Lower lobe of right lung (tissue), 2 donors: ENCODE results near the gene PDSS1. TPM values are rescaled to one million over a fixed set of nuclear protein-coding genes. Genes with fewer than 3 reads are reported as not detected.

Source experiments
- ATAC-seq, 2 donors: fragments of 200-7000 bp; cut with Tn5 transposase; one replicate each; pipeline ENCODE4 v1.9.1; 2020 to 2022; ENCODE audit warnings: mild to moderate bottlenecking in 2 of 2, moderate library complexity in 2 of 2
- DNase-seq: peaks from one replicate; pipeline ENCODE4 v3.0.0-alpha.2; 2020
- H3K27ac ChIP-seq: fragments of 200-600 bp; one replicate; pipeline ENCODE4 v1.8.0; 2022
- H3K27me3 ChIP-seq: fragments of 200-600 bp; one replicate; pipeline ENCODE4 v1.8.0; 2022; ENCODE audit warnings: low read depth
- H3K36me3 ChIP-seq: fragments of 200-600 bp; one replicate; pipeline ENCODE4 v1.8.0; 2022; ENCODE audit warnings: mild to moderate bottlenecking
- H3K4me1 ChIP-seq: fragments of 200-600 bp; one replicate; pipeline ENCODE4 v1.8.0; 2022
- H3K4me3 ChIP-seq: fragments of 200-600 bp; one replicate; pipeline ENCODE4 v1.8.0; 2022; ENCODE audit warnings: mild to moderate bottlenecking
- H3K9me3 ChIP-seq: fragments of 200-600 bp; one replicate; pipeline ENCODE4 v1.8.0; 2022
- intact Hi-C: fragments of 100-400 bp; cut with DNase I; formaldehyde crosslinking; loops from one replicate; pipeline ENCODE4 v1.11.0; 2022
- total RNA-seq: library from RNA; stranded (reverse); fragmentation: NEBNext Ultra II Directional; extraction: Animal tissue kit (Norgen Biotek cat#: 25700); gene quantifications from one replicate; pipeline ENCODE4 v1.2.1, GENCODE V29; 2021
- TF ChIP-seq, protein P1 (sequence below): fragments of 200-600 bp; IDR thresholded peaks from one replicate; pipeline ENCODE4 v1.8.0; 2022; ENCODE audit warnings: antibody characterized with exemption, mild to moderate bottlenecking
- donor health status: DM: no; HTN: yes; CAD: no; lungs with severe emphysema.

PDSS1 gene
- total RNA-seq, 1 donor from 2014 or later, result 6.4 TPM

DNA sequence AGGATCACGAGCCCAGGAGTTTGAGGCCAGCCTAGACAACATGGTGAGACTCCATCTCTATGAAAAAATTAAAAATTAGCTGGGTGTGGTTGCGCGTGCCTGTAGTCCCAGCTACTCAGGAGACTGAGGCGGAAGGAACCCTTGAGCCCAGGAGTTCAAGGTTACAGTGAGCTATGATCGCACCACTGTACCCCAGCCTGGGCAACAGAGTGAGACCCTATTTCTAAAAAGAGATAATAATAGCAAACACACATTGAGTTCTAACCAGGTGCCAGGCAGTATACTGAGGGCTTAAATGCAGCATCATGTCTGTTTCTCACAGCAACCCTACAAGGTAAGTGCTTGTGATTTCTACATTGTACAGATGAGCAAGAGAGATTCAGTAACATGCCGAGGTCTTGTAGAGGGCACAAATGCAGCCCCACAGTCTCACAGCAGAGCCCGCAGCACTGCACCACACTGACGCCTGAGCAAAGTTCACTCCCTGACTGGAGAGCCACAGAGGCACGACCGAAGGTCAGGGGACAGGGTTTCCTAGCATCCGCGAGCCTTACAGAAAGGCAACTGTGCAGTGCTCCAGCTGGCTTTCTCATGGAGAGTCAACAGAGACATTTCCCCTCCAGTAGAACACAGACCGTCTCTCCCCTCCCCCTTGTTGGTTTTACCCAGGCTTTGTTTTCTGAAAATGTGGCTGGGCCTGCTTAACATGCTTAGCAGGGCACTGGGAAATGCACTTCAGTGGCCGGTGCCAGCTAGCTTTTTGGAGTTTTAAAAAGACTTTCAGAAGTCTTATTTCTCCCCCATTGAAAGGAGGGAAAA lies 36.5 kb downstream of the PDSS1 start:
- peaks cover 50% of the 10 kb centered on the region for H3K36me3 ChIP-seq
- H3K4me3 ChIP-seq, result no peak overlapping the region
- intact Hi-C loops, result no loop called here
- TF ChIP-seq, protein P1, sequence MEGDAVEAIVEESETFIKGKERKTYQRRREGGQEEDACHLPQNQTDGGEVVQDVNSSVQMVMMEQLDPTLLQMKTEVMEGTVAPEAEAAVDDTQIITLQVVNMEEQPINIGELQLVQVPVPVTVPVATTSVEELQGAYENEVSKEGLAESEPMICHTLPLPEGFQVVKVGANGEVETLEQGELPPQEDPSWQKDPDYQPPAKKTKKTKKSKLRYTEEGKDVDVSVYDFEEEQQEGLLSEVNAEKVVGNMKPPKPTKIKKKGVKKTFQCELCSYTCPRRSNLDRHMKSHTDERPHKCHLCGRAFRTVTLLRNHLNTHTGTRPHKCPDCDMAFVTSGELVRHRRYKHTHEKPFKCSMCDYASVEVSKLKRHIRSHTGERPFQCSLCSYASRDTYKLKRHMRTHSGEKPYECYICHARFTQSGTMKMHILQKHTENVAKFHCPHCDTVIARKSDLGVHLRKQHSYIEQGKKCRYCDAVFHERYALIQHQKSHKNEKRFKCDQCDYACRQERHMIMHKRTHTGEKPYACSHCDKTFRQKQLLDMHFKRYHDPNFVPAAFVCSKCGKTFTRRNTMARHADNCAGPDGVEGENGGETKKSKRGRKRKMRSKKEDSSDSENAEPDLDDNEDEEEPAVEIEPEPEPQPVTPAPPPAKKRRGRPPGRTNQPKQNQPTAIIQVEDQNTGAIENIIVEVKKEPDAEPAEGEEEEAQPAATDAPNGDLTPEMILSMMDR, result no peak
- peak; percentile 18 to 33 for ATAC-seq
- no peaks in the 10 kb centered on the region for H3K9me3 ChIP-seq
- H3K27me3 ChIP-seq, result no peaks in the 10 kb centered on the region
- no peak for DNase-seq
- no peaks in the 10 kb centered on the region for H3K4me1 ChIP-seq
- H3K27ac ChIP-seq, result no peak overlapping the region

DNA sequence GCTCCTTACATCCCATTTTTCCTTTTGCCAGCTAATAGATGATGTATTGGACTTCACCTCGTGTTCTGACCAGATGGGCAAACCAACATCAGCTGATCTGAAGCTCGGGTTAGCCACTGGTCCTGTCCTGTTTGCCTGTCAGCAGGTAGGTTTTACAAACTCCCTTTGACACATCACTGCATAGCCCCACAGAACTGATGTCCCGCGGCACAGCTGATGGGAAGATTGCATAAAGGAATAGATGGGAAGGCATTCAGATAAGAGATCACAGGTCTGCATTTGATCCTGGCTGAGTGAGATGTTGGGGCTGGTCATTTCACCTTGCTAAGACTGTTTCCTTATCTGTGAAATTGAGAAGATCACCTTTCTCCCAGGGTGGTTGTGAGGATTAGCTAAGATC lies 37.9 kb downstream of the PDSS1 start:
- Histone ChIP-seq H3K4me1 (no peaks in the 10 kb centered on the region), H3K36me3 (peaks cover 43% of the 10 kb centered on the region), H3K27ac (no peak overlapping the region), H3K9me3 (no peaks in the 10 kb centered on the region), H3K27me3 (no peaks in the 10 kb centered on the region), H3K4me3 (no peak overlapping the region)
- TF ChIP-seq, protein P1, result no peak
- DNase-seq (no peak), ATAC-seq (no peak)
- intact Hi-C loops, result no loop called here

DNA sequence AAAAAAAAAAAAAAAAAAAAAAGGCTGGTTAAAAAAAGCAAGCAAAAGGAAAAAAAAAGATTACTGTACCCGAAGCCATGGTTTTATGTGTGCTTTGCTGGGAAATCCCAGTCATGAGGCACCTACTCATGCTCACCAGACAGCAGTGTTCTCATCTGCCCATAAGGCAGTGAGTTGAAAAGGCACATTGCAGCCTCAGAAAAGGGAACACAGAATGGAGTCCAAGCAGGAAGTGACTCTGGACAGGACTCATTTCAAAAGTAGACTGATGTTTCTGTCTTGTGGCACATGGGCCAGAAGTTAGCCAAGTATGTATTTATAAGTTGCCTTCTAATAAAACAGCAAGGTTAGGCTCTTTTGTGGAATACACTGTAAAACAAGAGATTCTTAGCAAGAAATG lies 40.2 kb downstream of the PDSS1 start:
- no peaks in the 10 kb centered on the region for H3K9me3 ChIP-seq
- DNase-seq (no peak), ATAC-seq (peak; percentile 72 to 78)
- no peak overlapping the region for H3K4me3 ChIP-seq
- no peaks in the 10 kb centered on the region for H3K4me1 ChIP-seq
- no peaks in the 10 kb centered on the region for H3K27me3 ChIP-seq
- TF ChIP-seq, protein P1, result no peak
- peaks cover 34% of the 10 kb centered on the region for H3K36me3 ChIP-seq
- H3K27ac ChIP-seq, result peak overlapping the region; percentile 22
- intact Hi-C loops, result no loop called here

DNA sequence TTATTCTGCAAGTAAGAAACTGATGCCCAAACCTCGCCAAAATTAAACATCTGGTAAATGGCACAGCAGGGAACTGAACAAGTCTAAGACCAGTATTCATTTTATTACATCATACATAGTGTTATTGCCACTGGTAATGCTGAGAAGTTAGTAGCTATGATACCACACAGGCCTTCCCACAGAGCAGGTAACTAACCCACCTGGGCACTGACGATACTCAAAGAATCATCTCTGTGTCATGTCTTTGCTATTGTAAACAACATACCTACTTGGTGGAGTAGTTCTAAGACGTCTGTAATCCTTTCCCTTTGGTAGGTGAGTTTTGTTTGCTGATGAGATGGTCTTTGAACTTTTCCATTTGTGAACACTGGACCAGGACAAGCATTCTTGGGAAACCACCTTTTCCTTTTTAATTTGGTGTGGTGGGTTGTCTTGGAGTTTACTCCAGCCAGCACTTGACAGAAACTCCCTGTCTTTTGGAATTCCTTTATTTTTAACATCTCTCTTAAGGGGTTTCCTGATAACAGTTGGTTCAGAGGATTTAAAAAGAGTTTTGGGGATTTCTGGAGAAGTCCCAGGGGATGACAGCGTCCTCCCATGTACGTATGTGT lies 40.9 kb downstream of the PDSS1 start:
- intact Hi-C loops, result no loop called here
- no peak overlapping the region for H3K27ac ChIP-seq
- TF ChIP-seq, protein P1, result no peak

DNA sequence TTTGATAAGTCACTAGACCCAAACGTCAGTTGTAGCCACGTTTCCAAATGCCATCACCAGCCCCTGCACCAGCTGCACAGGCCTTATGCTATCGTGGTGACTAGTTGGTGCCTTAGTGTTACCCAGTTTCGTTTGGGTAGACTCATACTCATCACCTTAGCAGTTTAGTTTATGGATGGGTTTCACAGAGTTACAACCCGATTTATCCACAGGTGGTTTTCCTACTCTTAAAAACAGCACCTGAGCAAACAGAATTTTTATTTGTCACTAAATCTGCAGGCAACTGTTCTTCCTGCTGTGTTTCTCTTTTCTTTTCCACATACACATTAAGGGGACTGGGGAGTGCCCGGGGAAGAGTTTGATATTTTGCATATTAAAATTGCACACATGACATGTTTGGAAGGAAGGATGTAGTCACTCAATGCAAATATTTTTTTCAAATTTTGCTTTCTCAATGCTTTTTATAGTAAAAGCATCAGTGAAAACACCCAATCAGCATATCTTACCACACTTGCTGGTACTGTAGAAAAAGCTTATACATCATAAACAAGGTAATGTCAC lies 41.6 kb downstream of the PDSS1 start:
- no peak overlapping the region for H3K4me3 ChIP-seq
- H3K4me1 ChIP-seq, result no peaks in the 10 kb centered on the region
- ATAC-seq (no peak), DNase-seq (no peak)
- intact Hi-C loops, result no loop called here
- TF ChIP-seq, protein P1, result no peak
- H3K9me3 ChIP-seq, result no peaks in the 10 kb centered on the region
- H3K27me3 ChIP-seq, result no peaks in the 10 kb centered on the region
- peaks cover 43% of the 10 kb centered on the region for H3K36me3 ChIP-seq
- no peak overlapping the region for H3K27ac ChIP-seq

More for the DNA sequence above, 40.9 kb downstream of the PDSS1 start:
- Histone ChIP-seq H3K9me3 (no peaks in the 10 kb centered on the region), H3K4me3 (no peak overlapping the region), H3K4me1 (no peaks in the 10 kb centered on the region), H3K36me3 (peaks cover 40% of the 10 kb centered on the region), H3K27me3 (no peaks in the 10 kb centered on the region)
- no peak for DNase-seq
- no peak for ATAC-seq
